K562 (cell line): ENCODE results near the gene TNIP2. TPM values are rescaled to one million over a fixed set of nuclear protein-coding genes. Genes with fewer than 3 reads are reported as not detected.

Source experiments
- ASH1L ChIP-seq: fragments of 450-650 bp; IDR thresholded peaks from 2 replicates; pipeline ENCODE4 v1.6.1; 2018; ENCODE audit warnings: borderline replicate concordance, mild to moderate bottlenecking, low read depth; ENCODE audit not compliant: partially characterized antibody
- ESRRA ChIP-seq: fragments of 450-650 bp; IDR thresholded peaks from 2 replicates; pipeline ENCODE4 v1.6.1; 2014; ENCODE audit warnings: low read depth, mild to moderate bottlenecking, moderate library complexity, borderline replicate concordance
- FOXA3 ChIP-seq, 2 experiments: fragments of 450-650 bp in 1 of 2; sonication (generic) in 1 of 2; formaldehyde crosslinking; IDR thresholded peaks in 1 of 2; conservative IDR thresholded peaks in 1 of 2; 2 replicates each; pipeline versions ENCODE4 v1.4.0 to v1.8.0; 2020 to 2022; ENCODE audit warnings: mild to moderate bottlenecking in 2 of 2, missing genetic modification reagents in 1 of 2
- KAT8 ChIP-seq: fragments of 450-650 bp; IDR thresholded peaks from 2 replicates; pipeline ENCODE4 v1.6.1; 2016; ENCODE audit warnings: low read depth, mild to moderate bottlenecking
- MYBL2 ChIP-seq, 2 experiments: fragments of 450-650 bp in 1 of 2; sonication (generic) in 1 of 2; formaldehyde crosslinking in 1 of 2; IDR thresholded peaks; 2 replicates each; pipeline versions ENCODE4 v1.6.1 to v1.8.1; 2017 to 2022; ENCODE audit warnings: borderline replicate concordance in 1 of 2, inconsistent platforms in 1 of 2, low read depth in 1 of 2, mild to moderate bottlenecking in 1 of 2, missing genetic modification reagents in 1 of 2, moderate library complexity in 1 of 2
- NCOA4 ChIP-seq: fragments of 450-650 bp; IDR thresholded peaks from 2 replicates; pipeline ENCODE4 v1.6.1; 2018; ENCODE audit warnings: mild to moderate bottlenecking; ENCODE audit not compliant: partially characterized antibody
- PTBP1 ChIP-seq: fragments of 200-400 bp; formaldehyde crosslinking; IDR thresholded peaks from 2 replicates; pipeline ENCODE4 v1.6.1; 2017; ENCODE audit warnings: low read depth, low read length
- RFX1 ChIP-seq: fragments of 450-650 bp; IDR thresholded peaks from 2 replicates; pipeline ENCODE4 v1.6.1; 2016; ENCODE audit warnings: mild to moderate bottlenecking, moderate library complexity
- RUNX1 ChIP-seq: sonication (generic); IDR thresholded peaks from 2 replicates; pipeline ENCODE4 v1.6.1; 2016; ENCODE audit warnings: antibody characterized with exemption, low read depth
- SMARCE1 ChIP-seq: fragments of 450-650 bp; IDR thresholded peaks from 2 replicates; pipeline ENCODE4 v1.7.1; 2016; ENCODE audit warnings: mild to moderate bottlenecking
- TGIF2 ChIP-seq: sonication (generic); formaldehyde crosslinking; IDR thresholded peaks from 2 replicates; pipeline ENCODE4 v1.8.1; 2022; ENCODE audit warnings: mild to moderate bottlenecking, missing genetic modification reagents, moderate library complexity
- WHSC1 ChIP-seq: IDR thresholded peaks from one replicate; pipeline ENCODE4 v1.6.1; 2012; ENCODE audit warnings: low read length, control low read depth, inconsistent platforms
- YBX1 ChIP-seq: fragments of 450-650 bp; IDR thresholded peaks from 2 replicates; pipeline ENCODE4 v1.7.1; 2016; ENCODE audit warnings: mild to moderate bottlenecking
- ZNF668 ChIP-seq: fragments of 250-450 bp; sonication (Bioruptor Pico); IDR thresholded peaks from 2 replicates; pipeline ENCODE4 v1.8.0; 2022; ENCODE audit warnings: mild to moderate bottlenecking, inconsistent platforms
- polyA plus RNA-seq, 8 experiments: library from polyadenylated mRNA; depleted of rRNA in 4 of 8; stranded (reverse) in 5 of 8; unstranded in 3 of 8; fragments of >200 nt; fragmentation: Nextera tagmentation in 2 of 8; fragmentation: Illumina TruSeq in 1 of 8; extraction: Ambion mirVana in 2 of 8; extraction: Trizol in 1 of 8; gene quantifications; 2 replicates each; pipeline versions ENCODE4 v1.2.1 to v1.2.3, GENCODE V29; 2011 to 2014; ENCODE audit warnings: inconsistent platforms in 1 of 8, missing spikeins in 1 of 8
- total RNA-seq, 7 experiments: library from RNA; depleted of rRNA in 6 of 7; stranded (reverse); fragments of >200 nt in 6 of 7; fragmentation: Illumina TruSeq in 2 of 7; extraction: Trizol in 2 of 7; gene quantifications; 2 replicates each; pipeline versions ENCODE4 v1.2.1 to v1.2.3, GENCODE V29; 2011 to 2021; ENCODE audit warnings: low replicate concordance in 1 of 7
- TF ChIP-seq, protein P1 (sequence below): fragments of 150-350 bp; IDR thresholded peaks from 2 replicates; pipeline ENCODE4 v1.6.1; 2014; ENCODE audit warnings: low read depth, mild to moderate bottlenecking, low read length, borderline replicate concordance
- TF ChIP-seq, protein P2 (sequence below), 2 experiments: fragments of 450-650 bp; IDR thresholded peaks; 2 replicates each; pipeline ENCODE4 v1.6.1; 2018; ENCODE audit warnings: mild to moderate bottlenecking in 2 of 2, low read depth in 1 of 2; ENCODE audit not compliant: partially characterized antibody in 2 of 2

Gene TNIP2
- total and polyA plus RNA-seq, 9 of the 15 experiments (the other 6 are each of a cell fraction or from before 2014, with no cell fraction given), result 0.61 to 42.6 (median 19.5) TPM

DNA sequence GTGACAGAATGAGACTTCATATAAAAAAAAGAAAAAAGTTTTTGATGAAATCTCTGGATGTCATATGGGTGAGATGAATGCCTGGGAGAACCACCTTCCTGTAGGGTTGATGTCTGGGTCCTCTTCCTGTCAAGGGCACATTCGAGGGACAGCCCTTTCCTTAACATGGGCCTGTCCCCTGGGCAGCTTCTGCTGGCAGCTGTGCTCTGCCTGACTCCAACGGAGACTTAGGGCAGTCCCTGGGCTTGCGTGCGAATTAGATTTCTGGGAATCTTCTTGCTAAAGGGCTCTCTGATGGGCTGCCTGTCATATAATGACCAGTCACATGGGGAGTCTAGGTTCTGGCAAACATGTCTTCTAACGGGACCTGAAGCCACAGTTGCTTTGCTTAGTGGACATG is 40.7 kb downstream of the TNIP2 start (continued):
- TF ChIP-seq, protein P1, sequence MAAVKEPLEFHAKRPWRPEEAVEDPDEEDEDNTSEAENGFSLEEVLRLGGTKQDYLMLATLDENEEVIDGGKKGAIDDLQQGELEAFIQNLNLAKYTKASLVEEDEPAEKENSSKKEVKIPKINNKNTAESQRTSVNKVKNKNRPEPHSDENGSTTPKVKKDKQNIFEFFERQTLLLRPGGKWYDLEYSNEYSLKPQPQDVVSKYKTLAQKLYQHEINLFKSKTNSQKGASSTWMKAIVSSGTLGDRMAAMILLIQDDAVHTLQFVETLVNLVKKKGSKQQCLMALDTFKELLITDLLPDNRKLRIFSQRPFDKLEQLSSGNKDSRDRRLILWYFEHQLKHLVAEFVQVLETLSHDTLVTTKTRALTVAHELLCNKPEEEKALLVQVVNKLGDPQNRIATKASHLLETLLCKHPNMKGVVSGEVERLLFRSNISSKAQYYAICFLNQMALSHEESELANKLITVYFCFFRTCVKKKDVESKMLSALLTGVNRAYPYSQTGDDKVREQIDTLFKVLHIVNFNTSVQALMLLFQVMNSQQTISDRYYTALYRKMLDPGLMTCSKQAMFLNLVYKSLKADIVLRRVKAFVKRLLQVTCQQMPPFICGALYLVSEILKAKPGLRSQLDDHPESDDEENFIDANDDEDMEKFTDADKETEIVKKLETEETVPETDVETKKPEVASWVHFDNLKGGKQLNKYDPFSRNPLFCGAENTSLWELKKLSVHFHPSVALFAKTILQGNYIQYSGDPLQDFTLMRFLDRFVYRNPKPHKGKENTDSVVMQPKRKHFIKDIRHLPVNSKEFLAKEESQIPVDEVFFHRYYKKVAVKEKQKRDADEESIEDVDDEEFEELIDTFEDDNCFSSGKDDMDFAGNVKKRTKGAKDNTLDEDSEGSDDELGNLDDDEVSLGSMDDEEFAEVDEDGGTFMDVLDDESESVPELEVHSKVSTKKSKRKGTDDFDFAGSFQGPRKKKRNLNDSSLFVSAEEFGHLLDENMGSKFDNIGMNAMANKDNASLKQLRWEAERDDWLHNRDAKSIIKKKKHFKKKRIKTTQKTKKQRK, result no peak
- TF ChIP-seq NCOA4, result no peak
- no peak for TF ChIP-seq FOXA3 (CRISPR knock-in tag; conservative IDR thresholded peaks at IDR 0.05 in 1 of 2, IDR thresholded peaks at IDR 0.05 in 1 of 2)
- TF ChIP-seq YBX1, result no peak
- TF ChIP-seq TGIF2 (CRISPR knock-in tag), result no peak
- no peak for TF ChIP-seq WHSC1
- TF ChIP-seq ESRRA, result no peak
- no peak for TF ChIP-seq SMARCE1
- no peak for TF ChIP-seq RFX1
- no peak for TF ChIP-seq ASH1L
- TF ChIP-seq, protein P2, sequence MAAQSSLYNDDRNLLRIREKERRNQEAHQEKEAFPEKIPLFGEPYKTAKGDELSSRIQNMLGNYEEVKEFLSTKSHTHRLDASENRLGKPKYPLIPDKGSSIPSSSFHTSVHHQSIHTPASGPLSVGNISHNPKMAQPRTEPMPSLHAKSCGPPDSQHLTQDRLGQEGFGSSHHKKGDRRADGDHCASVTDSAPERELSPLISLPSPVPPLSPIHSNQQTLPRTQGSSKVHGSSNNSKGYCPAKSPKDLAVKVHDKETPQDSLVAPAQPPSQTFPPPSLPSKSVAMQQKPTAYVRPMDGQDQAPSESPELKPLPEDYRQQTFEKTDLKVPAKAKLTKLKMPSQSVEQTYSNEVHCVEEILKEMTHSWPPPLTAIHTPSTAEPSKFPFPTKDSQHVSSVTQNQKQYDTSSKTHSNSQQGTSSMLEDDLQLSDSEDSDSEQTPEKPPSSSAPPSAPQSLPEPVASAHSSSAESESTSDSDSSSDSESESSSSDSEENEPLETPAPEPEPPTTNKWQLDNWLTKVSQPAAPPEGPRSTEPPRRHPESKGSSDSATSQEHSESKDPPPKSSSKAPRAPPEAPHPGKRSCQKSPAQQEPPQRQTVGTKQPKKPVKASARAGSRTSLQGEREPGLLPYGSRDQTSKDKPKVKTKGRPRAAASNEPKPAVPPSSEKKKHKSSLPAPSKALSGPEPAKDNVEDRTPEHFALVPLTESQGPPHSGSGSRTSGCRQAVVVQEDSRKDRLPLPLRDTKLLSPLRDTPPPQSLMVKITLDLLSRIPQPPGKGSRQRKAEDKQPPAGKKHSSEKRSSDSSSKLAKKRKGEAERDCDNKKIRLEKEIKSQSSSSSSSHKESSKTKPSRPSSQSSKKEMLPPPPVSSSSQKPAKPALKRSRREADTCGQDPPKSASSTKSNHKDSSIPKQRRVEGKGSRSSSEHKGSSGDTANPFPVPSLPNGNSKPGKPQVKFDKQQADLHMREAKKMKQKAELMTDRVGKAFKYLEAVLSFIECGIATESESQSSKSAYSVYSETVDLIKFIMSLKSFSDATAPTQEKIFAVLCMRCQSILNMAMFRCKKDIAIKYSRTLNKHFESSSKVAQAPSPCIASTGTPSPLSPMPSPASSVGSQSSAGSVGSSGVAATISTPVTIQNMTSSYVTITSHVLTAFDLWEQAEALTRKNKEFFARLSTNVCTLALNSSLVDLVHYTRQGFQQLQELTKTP (IDR thresholded peaks at IDR 0.05; ENCODE audit: low read depth in 1 of 2, partially characterized antibody in 2 of 2), result no peak
- no peak for TF ChIP-seq RUNX1
- no peak for TF ChIP-seq KAT8
- no peak for TF ChIP-seq PTBP1
- TF ChIP-seq ZNF668 (CRISPR knock-in tag), result no peak
- TF ChIP-seq MYBL2 (IDR thresholded peaks at IDR 0.05; ENCODE audit: low read depth), result no peak
- TF ChIP-seq MYBL2 (CRISPR knock-in tag; IDR thresholded peaks at IDR 0.05; ENCODE audit: borderline replicate concordance), result no peak
